GM12878 (cell line): ENCODE results near the gene TRIM9. TPM values are rescaled to one million over a fixed set of nuclear protein-coding genes. Genes with fewer than 3 reads are reported as not detected.

ENCODE experiments used
- ATAC-seq: fragments of 200-7000 bp; cut with Tn5 transposase; 3 replicates; pipeline ENCODE4 v1.9.1; 2020; ENCODE audit warnings: mild to moderate bottlenecking, moderate library complexity
- BruUV-seq: library from RNA; stranded (reverse); fragments of 400-500 nt; replicated peaks from 2 replicates; lab custom pipeline; 2021; lab: Mats Ljungman, UMichigan
- CTCF ChIA-PET: fragments of 300-600 bp; sonication (Branson Sonifier 250); formaldehyde crosslinking; extraction: SDS; loops from one replicate; lab custom pipeline; 2021; ENCODE audit warnings: inconsistent platforms; lab: Yijun Ruan, JAX
- POLR2A ChIA-PET: fragments of 350-600 bp; formaldehyde crosslinking; extraction: SDS; loops from one replicate; lab custom pipeline; 2021; ENCODE audit warnings: inconsistent platforms; lab: Charles Lee
- RAD21 ChIA-PET: fragments of 300-600 bp; sonication (Branson Sonifier 250); formaldehyde crosslinking; loops from one replicate; lab custom pipeline; 2023; ENCODE audit warnings: antibody characterized with exemption; ENCODE audit not compliant: unreplicated experiment; lab: Charles Lee
- SMC1A ChIA-PET: fragments of 300-600 bp; sonication (Branson Sonifier 250); formaldehyde crosslinking; loops from one replicate; lab custom pipeline; 2023; ENCODE audit not compliant: unreplicated experiment, uncharacterized antibody; lab: Charles Lee
- DNase-seq: peaks from one replicate; pipeline ENCODE4 v3.0.0-alpha.2; 2011; ENCODE audit warnings: low read depth, low spot score
- FAIRE-seq: peaks from 3 replicates; lab custom pipeline; 2011; peaks lifted over from hg19 to GRCh38; lab: Jason Lieb, UNC
- H2AFZ ChIP-seq: 2 replicates; pipeline ENCODE4 v1.6.0; 2011; ENCODE audit warnings: low read depth, low read length, control low read depth; ENCODE audit not compliant: control insufficient read depth
- H3K27ac ChIP-seq: 2 replicates; pipeline ENCODE4 v1.5.1; 2011; ENCODE audit warnings: control low read depth; ENCODE audit not compliant: control insufficient read depth, insufficient read depth
- H3K27me3 ChIP-seq, 2 experiments: replicated peaks in 1 of 2; 2 replicates each; pipeline versions ENCODE4 v1.6.0 to v1.6.1; 2011; ENCODE audit warnings: low read length in 1 of 2; ENCODE audit not compliant: control insufficient read depth in 2 of 2, insufficient read depth in 2 of 2
- H3K36me3 ChIP-seq, 2 experiments: 2 replicates each; pipeline ENCODE4 v1.5.1; 2011; ENCODE audit warnings: low read length in 1 of 2; ENCODE audit not compliant: control insufficient read depth in 2 of 2, insufficient read depth in 2 of 2
- H3K4me1 ChIP-seq: 2 replicates; pipeline ENCODE4 v1.6.1; 2011; ENCODE audit warnings: mild to moderate bottlenecking, low read length, moderate library complexity, mixed read lengths; ENCODE audit not compliant: control insufficient read depth, insufficient read depth
- H3K4me2 ChIP-seq: 2 replicates; pipeline ENCODE4 v1.6.0; 2011; ENCODE audit warnings: control low read depth; ENCODE audit not compliant: control insufficient read depth, insufficient read depth
- H3K4me3 ChIP-seq: fragments of 200-600 bp; sonication (generic); 2 replicates; pipeline ENCODE4 v1.5.1; 2016
- H3K79me2 ChIP-seq: 2 replicates; pipeline ENCODE4 v1.6.0; 2011; ENCODE audit warnings: low read length; ENCODE audit not compliant: control insufficient read depth, insufficient read depth
- H3K9ac ChIP-seq: 2 replicates; pipeline ENCODE4 v1.8.0; 2011; ENCODE audit warnings: low read length, control low read depth, mixed read lengths; ENCODE audit not compliant: control insufficient read depth, insufficient read depth
- H3K9me3 ChIP-seq: replicated peaks from 3 replicates; pipeline ENCODE4 v1.5.1; 2011; ENCODE audit warnings: mild to moderate bottlenecking, low read length; ENCODE audit not compliant: control insufficient read depth, insufficient read depth
- H4K20me1 ChIP-seq: 2 replicates; pipeline ENCODE4 v1.6.0; 2011; ENCODE audit not compliant: control insufficient read depth, insufficient read depth
- FOXM1 ChIP-seq: IDR thresholded peaks from 2 replicates; pipeline ENCODE4 v1.6.1; 2012; ENCODE audit warnings: low read depth, mild to moderate bottlenecking, inconsistent platforms, low read length, moderate library complexity
- IKZF2 ChIP-seq, 2 experiments: fragments of 450-650 bp; IDR thresholded peaks; 2 replicates each; pipeline ENCODE4 v1.6.1; 2017; ENCODE audit warnings: mild to moderate bottlenecking in 2 of 2, moderate library complexity in 2 of 2
- NFIC ChIP-seq: IDR thresholded peaks from 2 replicates; pipeline ENCODE4 v1.6.1; 2012; ENCODE audit warnings: low read depth, mild to moderate bottlenecking, inconsistent platforms, low read length, moderate library complexity
- ZBED1 ChIP-seq: IDR thresholded peaks from 2 replicates; pipeline ENCODE4 v1.6.1; 2016; ENCODE audit warnings: borderline replicate concordance
- WGBS: methylation state at CpG from one replicate; pipeline ENCODE4 v1.1.6; 2016; ENCODE audit warnings: low lambda C conversion rate; ENCODE audit not compliant: insufficient replicate concordance, insufficient coverage; ENCODE audit errors: missing lambda C conversion rate; 5-methylcytosine and 5-hydroxymethylcytosine counted together
- in situ Hi-C: fragments of 300-500 bp; cut with MboI; formaldehyde crosslinking; loops from 9 replicates; pipeline ENCODE4 v1.14.3; 2018; ENCODE audit warnings: mixed read lengths
- intact Hi-C: fragments of 100-400 bp; cut with micrococcal nuclease; formaldehyde crosslinking; loops from one replicate; pipeline ENCODE4 v1.14.2; 2022; ENCODE audit not compliant: unreplicated experiment
- polyA plus RNA-seq, 11 experiments: library from polyadenylated mRNA; depleted of rRNA in 4 of 11; unstranded in 6 of 11; stranded (reverse) in 5 of 11; fragments of >200 nt; fragmentation: Nextera tagmentation in 4 of 11; fragmentation: Illumina TruSeq in 1 of 11; extraction: Ambion mirVana in 4 of 11; extraction: Trizol in 1 of 11; gene quantifications; 1 replicate in 1 of 11; 2 replicates in 10 of 11; pipeline versions ENCODE4 v1.2.1 to v1.2.3, GENCODE V29; 2011 to 2016; ENCODE audit warnings: inconsistent platforms in 2 of 11, missing spikeins in 2 of 11, low read depth in 1 of 11
- total RNA-seq, 4 experiments: library from RNA; depleted of rRNA in 3 of 4; stranded (reverse); fragments of >200 nt in 3 of 4; fragmentation: Illumina TruSeq in 1 of 4; extraction: Trizol in 1 of 4; gene quantifications; 2 replicates each; pipeline versions ENCODE4 v1.2.1 to v1.2.3, GENCODE V29; 2013 to 2021
- TF ChIP-seq, protein P1 (sequence below): fragments of 450-650 bp; IDR thresholded peaks from 2 replicates; pipeline ENCODE4 v1.6.1; 2017; ENCODE audit warnings: mild to moderate bottlenecking, low read depth, inconsistent platforms; ENCODE audit not compliant: poor library complexity, severe bottlenecking
- TF ChIP-seq, protein P2 (sequence below): fragments of 450-650 bp; IDR thresholded peaks from 2 replicates; pipeline ENCODE4 v1.6.1; 2017; ENCODE audit warnings: mild to moderate bottlenecking

TRIM9 gene
- total and polyA plus RNA-seq, 10 of the 15 experiments (the other 5 are each of a cell fraction or from before 2014, with no cell fraction given) = 0.04 to 0.18 (median 0.11) TPM; not detected in 2

DNA sequence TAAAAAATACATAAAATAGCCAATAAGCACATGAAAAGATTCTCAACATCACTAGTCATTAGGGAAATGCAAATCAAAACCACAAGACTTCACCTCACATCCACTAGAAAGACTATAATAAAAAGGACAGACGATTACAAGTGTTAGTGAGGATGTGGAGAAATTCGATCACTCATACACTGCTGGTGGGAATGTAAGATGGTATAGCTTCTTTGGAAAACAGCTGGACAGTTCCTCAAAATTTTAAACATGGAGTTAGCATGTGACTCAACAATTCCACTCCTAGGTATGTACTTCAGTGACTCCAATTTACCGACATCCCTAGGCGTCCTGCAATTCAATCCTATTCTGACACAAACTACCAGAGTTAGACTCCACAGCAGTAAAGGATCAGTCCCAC, 13.7 kb downstream of the TRIM9 start (continued):
- TF ChIP-seq, protein P1, sequence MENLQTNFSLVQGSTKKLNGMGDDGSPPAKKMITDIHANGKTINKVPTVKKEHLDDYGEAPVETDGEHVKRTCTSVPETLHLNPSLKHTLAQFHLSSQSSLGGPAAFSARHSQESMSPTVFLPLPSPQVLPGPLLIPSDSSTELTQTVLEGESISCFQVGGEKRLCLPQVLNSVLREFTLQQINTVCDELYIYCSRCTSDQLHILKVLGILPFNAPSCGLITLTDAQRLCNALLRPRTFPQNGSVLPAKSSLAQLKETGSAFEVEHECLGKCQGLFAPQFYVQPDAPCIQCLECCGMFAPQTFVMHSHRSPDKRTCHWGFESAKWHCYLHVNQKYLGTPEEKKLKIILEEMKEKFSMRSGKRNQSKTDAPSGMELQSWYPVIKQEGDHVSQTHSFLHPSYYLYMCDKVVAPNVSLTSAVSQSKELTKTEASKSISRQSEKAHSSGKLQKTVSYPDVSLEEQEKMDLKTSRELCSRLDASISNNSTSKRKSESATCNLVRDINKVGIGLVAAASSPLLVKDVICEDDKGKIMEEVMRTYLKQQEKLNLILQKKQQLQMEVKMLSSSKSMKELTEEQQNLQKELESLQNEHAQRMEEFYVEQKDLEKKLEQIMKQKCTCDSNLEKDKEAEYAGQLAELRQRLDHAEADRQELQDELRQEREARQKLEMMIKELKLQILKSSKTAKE = no peak
- no peak for TF ChIP-seq IKZF2 (IDR thresholded peaks at IDR 0.05)

DNA sequence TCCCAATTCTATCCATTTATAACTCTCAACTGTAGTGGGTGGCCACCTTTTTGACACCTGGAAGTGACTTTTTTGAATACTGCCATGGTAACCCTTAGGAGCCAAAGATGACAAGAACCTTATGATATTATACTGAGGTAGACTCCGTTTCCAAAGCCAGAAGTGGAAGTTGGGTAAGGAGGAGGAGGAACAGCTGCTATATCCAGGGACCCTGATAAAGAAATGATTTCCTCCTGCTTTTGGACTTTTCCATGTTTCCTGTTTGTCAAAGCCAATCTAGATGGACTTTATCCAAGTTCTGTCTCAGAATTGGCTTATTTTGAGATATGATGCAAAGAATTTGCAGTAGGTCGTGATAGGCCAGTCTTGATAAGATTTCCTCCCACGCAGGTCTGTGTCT, 14.3 kb downstream of the TRIM9 start:
- WGBS = 8% methylated on average over 3 of the region's 3 CpGs
- TF ChIP-seq ZBED1 (no peak), NFIC (no peak), FOXM1 (no peak)
- TF ChIP-seq, protein P2, sequence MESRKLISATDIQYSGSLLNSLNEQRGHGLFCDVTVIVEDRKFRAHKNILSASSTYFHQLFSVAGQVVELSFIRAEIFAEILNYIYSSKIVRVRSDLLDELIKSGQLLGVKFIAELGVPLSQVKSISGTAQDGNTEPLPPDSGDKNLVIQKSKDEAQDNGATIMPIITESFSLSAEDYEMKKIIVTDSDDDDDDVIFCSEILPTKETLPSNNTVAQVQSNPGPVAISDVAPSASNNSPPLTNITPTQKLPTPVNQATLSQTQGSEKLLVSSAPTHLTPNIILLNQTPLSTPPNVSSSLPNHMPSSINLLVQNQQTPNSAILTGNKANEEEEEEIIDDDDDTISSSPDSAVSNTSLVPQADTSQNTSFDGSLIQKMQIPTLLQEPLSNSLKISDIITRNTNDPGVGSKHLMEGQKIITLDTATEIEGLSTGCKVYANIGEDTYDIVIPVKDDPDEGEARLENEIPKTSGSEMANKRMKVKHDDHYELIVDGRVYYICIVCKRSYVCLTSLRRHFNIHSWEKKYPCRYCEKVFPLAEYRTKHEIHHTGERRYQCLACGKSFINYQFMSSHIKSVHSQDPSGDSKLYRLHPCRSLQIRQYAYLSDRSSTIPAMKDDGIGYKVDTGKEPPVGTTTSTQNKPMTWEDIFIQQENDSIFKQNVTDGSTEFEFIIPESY = no peak
- FAIRE-seq = no peak
- ChIA-PET SMC1A (no interaction called here), RAD21 (no interaction called here), CTCF (no interaction called here), POLR2A (no interaction called here)
- no peak for ATAC-seq
- no peaks in the 10 kb centered on the region for H3K9me3 ChIP-seq
- no peak overlapping the region for H3K4me3 ChIP-seq
- DNase-seq = no peak
- no peak overlapping the region for H3K4me2 ChIP-seq
- H3K9ac ChIP-seq = no peak overlapping the region
- H4K20me1 ChIP-seq = no peaks in the 10 kb centered on the region
- in situ Hi-C loops (no loop called here), intact Hi-C loops (no loop called here)
- no peaks in the 10 kb centered on the region for H3K4me1 ChIP-seq
- H3K79me2 ChIP-seq = no peaks in the 10 kb centered on the region
- no TSS peak for BruUV-seq
- no peaks in the 10 kb centered on the region for H3K36me3 ChIP-seq
- no peak overlapping the region for H3K27ac ChIP-seq
- H2AFZ ChIP-seq = no peak overlapping the region
- no peaks in the 10 kb centered on the region for H3K27me3 ChIP-seq
